Endodermal cell (in vitro differentiated cells): ENCODE results near the gene SLC16A12. TPM values are rescaled to one million over a fixed set of nuclear protein-coding genes. Genes with fewer than 3 reads are reported as not detected.

Experiments
- DNase-seq: peaks from one replicate; pipeline ENCODE4 v3.0.0-alpha.2; 2017
- H3K27ac ChIP-seq: 2 replicates; pipeline ENCODE4 v1.5.1; 2013; ENCODE audit warnings: mild to moderate bottlenecking, low read depth, low read length, moderate library complexity
- H3K27me3 ChIP-seq: 2 replicates; pipeline ENCODE4 v1.6.1; 2013; ENCODE audit warnings: mild to moderate bottlenecking, low read length, moderate library complexity; ENCODE audit not compliant: insufficient read depth, control insufficient read depth, poor library complexity, severe bottlenecking
- H3K36me3 ChIP-seq: 2 replicates; pipeline ENCODE4 v1.7.0; 2013; ENCODE audit warnings: mild to moderate bottlenecking, low read length, moderate library complexity; ENCODE audit not compliant: control insufficient read depth, insufficient read depth
- H3K4me1 ChIP-seq: one replicate; pipeline ENCODE4 v1.7.0; 2013; ENCODE audit warnings: low read length; ENCODE audit not compliant: control insufficient read depth, insufficient read depth
- H3K4me3 ChIP-seq: 2 replicates; pipeline ENCODE4 v1.5.1; 2013; ENCODE audit warnings: mild to moderate bottlenecking, low read length, moderate library complexity
- H3K9ac ChIP-seq: 2 replicates; pipeline ENCODE4 v1.6.1; 2013; ENCODE audit warnings: mild to moderate bottlenecking, low read length, moderate library complexity; ENCODE audit not compliant: poor library complexity, severe bottlenecking; ENCODE audit errors: extremely low read depth
- H3K9me3 ChIP-seq: 2 replicates; pipeline ENCODE4 v1.6.1; 2013; ENCODE audit warnings: mild to moderate bottlenecking, low read length, moderate library complexity; ENCODE audit not compliant: control insufficient read depth
- H3K27ac Mint-ChIP-seq: 2 replicates; pipeline ENCODE4 v1.8.0; 2020; ENCODE audit warnings: mixed read lengths
- H3K27me3 Mint-ChIP-seq: 2 replicates; pipeline ENCODE4 v1.8.0; 2021; ENCODE audit warnings: mild to moderate bottlenecking, mixed read lengths; ENCODE audit not compliant: insufficient read depth
- H3K36me3 Mint-ChIP-seq: 2 replicates; pipeline ENCODE4 v1.8.0; 2020; ENCODE audit warnings: low read depth, mixed read lengths
- H3K4me1 Mint-ChIP-seq: 2 replicates; pipeline ENCODE4 v1.8.0; 2020; ENCODE audit warnings: mixed read lengths
- H3K4me3 Mint-ChIP-seq: 2 replicates; pipeline ENCODE4 v1.8.0; 2020; ENCODE audit warnings: mild to moderate bottlenecking, moderate library complexity, mixed read lengths
- H3K9me3 Mint-ChIP-seq: 2 replicates; pipeline ENCODE4 v1.8.0; 2020; ENCODE audit warnings: mild to moderate bottlenecking, mixed read lengths
- WGBS, 2 experiments: methylation state at CpG; one replicate each; pipeline versions ENCODE4 v1.1.5 to v1.1.7; 2013; ENCODE audit warnings: missing lambda C conversion rate in 2 of 2, mixed read lengths in 1 of 2; ENCODE audit not compliant: insufficient coverage in 1 of 2, insufficient read length in 1 of 2; 5-methylcytosine and 5-hydroxymethylcytosine counted together
- total RNA-seq, 2 donors: library from RNA; stranded (reverse); fragmentation: NEBNext Ultra II Directional in 1 of 2; extraction: Animal tissue kit (Norgen Biotek cat#: 25700) in 1 of 2; gene quantifications; 2 replicates in 1 of 2; 3 replicates in 1 of 2; pipeline ENCODE4 v1.2.1, GENCODE V29; 2021
- TF ChIP-seq, protein P1 (sequence below): fragments of 200-600 bp; sonication (generic); conservative IDR thresholded peaks from 2 replicates; pipeline ENCODE4 v1.5.0; 2021; ENCODE audit warnings: antibody characterized with exemption, mild to moderate bottlenecking

The SLC16A12 gene
- total RNA-seq, 2 donors from 2014 or later = 0.33 to 2.3 TPM

DNA sequence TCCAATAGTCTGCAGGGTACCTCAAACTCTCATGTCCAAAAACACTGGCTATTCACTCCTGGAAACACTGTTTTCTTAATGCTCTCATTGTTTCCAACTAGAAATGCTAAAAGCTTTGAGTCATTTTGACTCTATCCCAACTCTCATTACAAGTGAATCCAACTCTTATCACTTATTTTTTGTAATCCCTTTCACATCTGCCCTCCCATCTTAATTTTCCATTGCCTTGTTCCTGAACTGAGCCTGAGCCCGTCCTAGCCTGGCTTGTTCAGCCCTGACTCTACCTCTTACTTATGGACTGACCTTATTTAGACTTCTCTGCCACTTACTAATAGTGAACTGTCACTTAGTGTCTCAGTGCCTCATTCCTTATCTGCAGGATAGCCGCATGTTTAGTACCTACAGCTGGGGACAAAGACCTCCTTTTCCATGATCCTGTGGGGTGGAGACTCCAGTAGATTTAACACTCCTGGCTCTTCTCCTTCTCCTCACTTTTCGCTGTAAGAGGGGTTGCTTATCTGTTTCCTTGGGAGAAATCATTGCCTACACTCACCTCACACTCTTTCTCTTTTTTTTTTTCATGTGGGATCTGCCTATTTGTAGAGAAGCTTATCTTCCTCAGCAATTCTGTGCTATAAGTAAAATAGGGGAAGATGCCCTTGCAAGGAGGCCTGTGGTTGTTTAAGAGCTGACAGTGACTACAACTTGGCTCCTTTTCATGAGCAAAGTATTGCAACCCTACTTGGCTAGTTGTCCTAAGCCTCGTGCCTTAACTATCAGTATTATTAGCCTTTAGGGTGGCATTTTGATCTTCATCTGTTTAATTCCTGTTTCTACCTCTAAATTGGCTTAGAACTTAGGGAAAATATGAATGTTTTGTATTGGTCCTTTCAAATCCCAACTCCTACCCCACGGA is 56.4 kb downstream of the SLC16A12 start:
- no peak overlapping the region for H3K4me3 ChIP-seq
- Mint-ChIP-seq H3K4me1 (peaks cover 35% of the 10 kb centered on the region), H3K27me3 (no peaks in the 10 kb centered on the region), H3K4me3 (no peak overlapping the region), H3K36me3 (peaks cover 2% of the 10 kb centered on the region), H3K9me3 (peaks cover 4% of the 10 kb centered on the region), H3K27ac (peak overlapping the region; percentile 14)
- no peaks in the 10 kb centered on the region for H3K4me1 ChIP-seq
- H3K27me3 ChIP-seq = no peaks in the 10 kb centered on the region
- peak; percentile 49 for DNase-seq
- TF ChIP-seq, protein P1, sequence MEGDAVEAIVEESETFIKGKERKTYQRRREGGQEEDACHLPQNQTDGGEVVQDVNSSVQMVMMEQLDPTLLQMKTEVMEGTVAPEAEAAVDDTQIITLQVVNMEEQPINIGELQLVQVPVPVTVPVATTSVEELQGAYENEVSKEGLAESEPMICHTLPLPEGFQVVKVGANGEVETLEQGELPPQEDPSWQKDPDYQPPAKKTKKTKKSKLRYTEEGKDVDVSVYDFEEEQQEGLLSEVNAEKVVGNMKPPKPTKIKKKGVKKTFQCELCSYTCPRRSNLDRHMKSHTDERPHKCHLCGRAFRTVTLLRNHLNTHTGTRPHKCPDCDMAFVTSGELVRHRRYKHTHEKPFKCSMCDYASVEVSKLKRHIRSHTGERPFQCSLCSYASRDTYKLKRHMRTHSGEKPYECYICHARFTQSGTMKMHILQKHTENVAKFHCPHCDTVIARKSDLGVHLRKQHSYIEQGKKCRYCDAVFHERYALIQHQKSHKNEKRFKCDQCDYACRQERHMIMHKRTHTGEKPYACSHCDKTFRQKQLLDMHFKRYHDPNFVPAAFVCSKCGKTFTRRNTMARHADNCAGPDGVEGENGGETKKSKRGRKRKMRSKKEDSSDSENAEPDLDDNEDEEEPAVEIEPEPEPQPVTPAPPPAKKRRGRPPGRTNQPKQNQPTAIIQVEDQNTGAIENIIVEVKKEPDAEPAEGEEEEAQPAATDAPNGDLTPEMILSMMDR = no peak
- no peaks in the 10 kb centered on the region for H3K36me3 ChIP-seq
- H3K9me3 ChIP-seq = no peaks in the 10 kb centered on the region
- 79 to 85% methylated on average over 2 to 4 of the region's 5 CpGs for WGBS, 2 experiments
- no peak overlapping the region for H3K27ac ChIP-seq
- H3K9ac ChIP-seq = no peak overlapping the region

DNA sequence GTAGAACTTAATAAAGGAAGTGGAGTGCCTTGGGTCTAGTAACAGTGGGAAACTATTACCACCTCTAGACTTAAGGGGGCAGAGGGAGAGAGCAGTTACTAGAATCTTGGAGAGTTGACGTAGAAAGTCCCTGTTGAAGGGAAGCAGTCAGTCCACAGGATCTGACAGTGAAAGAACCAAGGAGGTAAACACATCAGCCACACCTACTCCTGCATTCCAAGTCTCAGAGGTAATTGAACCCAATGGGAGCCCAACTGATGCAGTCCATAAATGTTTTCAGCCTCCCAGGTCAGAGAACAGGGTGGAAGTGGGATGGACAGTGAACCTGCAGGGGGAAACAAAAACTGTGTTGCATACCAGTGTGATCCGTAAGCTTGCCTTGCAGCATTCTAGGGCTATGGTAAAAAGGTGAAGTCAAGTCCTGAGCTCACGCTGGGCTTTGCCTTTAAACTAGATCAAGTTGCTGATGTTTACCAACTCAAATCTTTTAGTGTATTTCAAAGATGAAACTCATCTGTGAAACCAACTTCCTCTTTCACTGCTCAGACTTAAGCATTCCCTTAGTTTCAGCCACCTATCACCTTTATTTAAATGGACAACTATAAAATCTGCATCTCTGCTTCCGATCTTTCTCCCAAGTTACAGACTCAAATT is 57.2 kb downstream of the SLC16A12 start:
- Mint-ChIP-seq H3K4me1 (peaks cover 39% of the 10 kb centered on the region), H3K27me3 (no peaks in the 10 kb centered on the region), H3K36me3 (no peaks in the 10 kb centered on the region), H3K4me3 (no peak overlapping the region), H3K9me3 (peaks cover 4% of the 10 kb centered on the region), H3K27ac (no peak overlapping the region)
- H3K27me3 ChIP-seq = no peaks in the 10 kb centered on the region
- TF ChIP-seq, protein P1 = peak; percentile 63
- H3K27ac ChIP-seq = no peak overlapping the region
- H3K4me3 ChIP-seq = no peak overlapping the region
- H3K4me1 ChIP-seq = no peaks in the 10 kb centered on the region
- H3K36me3 ChIP-seq = no peaks in the 10 kb centered on the region
- WGBS, 2 experiments = 76 to 83% methylated on average over 3 to 4 of the region's 4 CpGs
- no peak overlapping the region for H3K9ac ChIP-seq
- H3K9me3 ChIP-seq = no peaks in the 10 kb centered on the region
- peak; percentile 75 for DNase-seq

DNA sequence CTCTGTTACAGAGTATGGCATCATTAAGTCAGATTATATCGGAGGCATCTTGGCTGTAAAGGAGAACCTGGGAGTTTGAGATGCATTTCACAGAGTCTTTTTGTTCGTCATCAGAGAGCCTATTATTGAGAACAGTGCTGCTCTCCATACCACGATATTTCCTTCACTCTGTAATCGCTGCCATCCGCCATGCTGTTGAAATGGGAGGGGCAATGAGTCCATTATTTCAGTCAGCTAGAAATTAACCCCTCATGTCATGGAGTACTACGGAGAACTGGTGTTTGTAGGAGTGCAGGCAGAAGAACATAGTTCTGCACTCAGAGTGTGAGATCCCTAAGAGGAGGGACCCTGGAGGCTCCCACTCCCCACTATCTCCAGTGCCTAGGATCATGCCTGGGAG is 59.2 kb downstream of the SLC16A12 start:
- 89 to 92% methylated on average over 5 of the region's 6 CpGs for WGBS, 2 experiments
- Mint-ChIP-seq H3K27me3 (no peaks in the 10 kb centered on the region), H3K4me3 (no peak overlapping the region), H3K27ac (no peak overlapping the region), H3K9me3 (no peaks in the 10 kb centered on the region), H3K4me1 (peaks cover 39% of the 10 kb centered on the region), H3K36me3 (no peaks in the 10 kb centered on the region)
- Histone ChIP-seq H3K36me3 (no peaks in the 10 kb centered on the region), H3K9ac (no peak overlapping the region), H3K27ac (no peak overlapping the region), H3K27me3 (no peaks in the 10 kb centered on the region), H3K4me1 (no peaks in the 10 kb centered on the region), H3K9me3 (no peaks in the 10 kb centered on the region), H3K4me3 (no peak overlapping the region)
- TF ChIP-seq, protein P1 = no peak
- DNase-seq = no peak
